HG03575 (cell line): ENCODE results near the gene TMEM129.
"Not testable (repeated sequence)": the region's sequence is repeated elsewhere in the genome, so short reads cannot be mapped to it uniquely, and the experiment has no call there.

Experiments
- ATAC-seq: cut with Tn5 transposase; IDR thresholded peaks from one replicate; pipeline ENCODE4 v1.9.1; 2021; ENCODE audit not compliant: unreplicated experiment, insufficient number of reproducible peaks, low FRiP score; ENCODE audit errors: extremely low read depth

Gene TMEM129

GRCh38 chr4:1678244-1678643 is 42.9 kb downstream of the TMEM129 start:
- no peak for ATAC-seq

GRCh38 chr4:1676605-1677525 is 44.3 kb downstream of the TMEM129 start:
- no peak for ATAC-seq

- no peak for ATAC-seq
Measured at GRCh38 chr4:1675802-1676137, 45.4 kb downstream of the TMEM129 start.

- no peak for ATAC-seq
Measured at GRCh38 chr4:1675136-1675801, 45.9 kb downstream of the TMEM129 start.

GRCh38 chr4:1674682-1675081 is 46.4 kb downstream of the TMEM129 start:
- no peak for ATAC-seq

GRCh38 chr4:1673671-1674070 is 47.5 kb downstream of the TMEM129 start:
- ATAC-seq = no peak

- not testable (repeated sequence) for ATAC-seq
Measured at GRCh38 chr4:1671011-1671410, 50.1 kb downstream of the TMEM129 start.

- no peak for ATAC-seq
Measured at GRCh38 chr4:1670279-1670678, 50.8 kb downstream of the TMEM129 start.

- no peak for ATAC-seq
Measured at GRCh38 chr4:1669850-1670249, 51.3 kb downstream of the TMEM129 start.

GRCh38 chr4:1669270-1669669 is 51.9 kb downstream of the TMEM129 start:
- no peak for ATAC-seq

- ATAC-seq = no peak
Measured at GRCh38 chr4:1668488-1668840, 52.7 kb downstream of the TMEM129 start.

- no peak for ATAC-seq
Measured at GRCh38 chr4:1667273-1667672, 53.9 kb downstream of the TMEM129 start.

GRCh38 chr4:1666391-1666790 is 54.7 kb downstream of the TMEM129 start:
- ATAC-seq = no peak
